Transverse colon (tissue), 4 donors: ENCODE results near the gene TYW1.
"Not testable (repeated sequence)": the region's sequence is repeated elsewhere in the genome, so short reads cannot be mapped to it uniquely, and the experiment has no call there.

ENCODE experiments used
- CTCF ChIP-seq, 5 experiments: fragments of 200-600 bp in 3 of 5; fragments of 450-650 bp in 2 of 5; sonication (generic) in 3 of 5; IDR thresholded peaks; 1 replicate in 2 of 5; 2 replicates in 3 of 5; pipeline ENCODE4 v1.5.1; 2016 to 2017; ENCODE audit warnings: antibody characterized with exemption in 5 of 5, inconsistent platforms in 3 of 5, mild to moderate bottlenecking in 2 of 5, moderate library complexity in 1 of 5
- EP300 ChIP-seq: sonication (generic); formaldehyde crosslinking; IDR thresholded peaks from one replicate; pipeline ENCODE4 v1.6.1; 2017; ENCODE audit warnings: antibody characterized with exemption, low read depth
- POLR2A ChIP-seq: fragments of 450-650 bp; IDR thresholded peaks from one replicate; pipeline ENCODE4 v1.6.1; 2016; ENCODE audit warnings: antibody characterized with exemption, mild to moderate bottlenecking, moderate library complexity
- POLR2AphosphoS5 ChIP-seq, 3 donors: sonication (generic); formaldehyde crosslinking; IDR thresholded peaks; one replicate each; pipeline ENCODE4 v1.6.1; 2016; ENCODE audit warnings: antibody characterized with exemption in 3 of 3

- TF ChIP-seq CTCF (IDR thresholded peaks at IDR 0.05); POLR2A; POLR2AphosphoS5 (IDR thresholded peaks at IDR 0.05); EP300: not testable (repeated sequence)
Observed at GRCh38 chr7:67114483-67115246, 118.0 kb downstream of the TYW1 start.
